A673 (cell line): ENCODE measurements around the gene C10orf105.

Experiments
- CTCF ChIP-seq: fragments of 300-800, 200-600 bp; sonication (generic); conservative IDR thresholded peaks from 2 replicates; pipeline ENCODE4 v1.5.1; 2017; ENCODE audit warnings: low read depth, mild to moderate bottlenecking, antibody characterized with exemption, low read length, moderate library complexity, mixed read lengths
- EZH2 ChIP-seq: fragments of 200-600 bp; sonication (generic); IDR thresholded peaks from 2 replicates; pipeline ENCODE4 v1.6.1; 2017; ENCODE audit warnings: borderline replicate concordance, low read depth, mild to moderate bottlenecking, mixed read lengths, antibody characterized with exemption, low read length; ENCODE audit not compliant: poor library complexity, severe bottlenecking

GRCh38 chr10:71703577-71703976, 16.0 kb downstream of the C10orf105 start:
- TF ChIP-seq CTCF (no peak), EZH2 (no peak)
